Neural cell (in vitro differentiated cells): ENCODE measurements around the gene AMFR. TPM values are rescaled to one million over a fixed set of nuclear protein-coding genes. Genes with fewer than 3 reads are reported as not detected.

Experiments used
- H2AFZ ChIP-seq: fragments of 200-600, 300-800 bp; sonication (generic), shearing (Covaris generic); 2 replicates; pipeline ENCODE4 v1.6.0; 2014; ENCODE audit warnings: low read depth, mild to moderate bottlenecking, antibody characterized with exemption, low read length, moderate library complexity
- H3F3A ChIP-seq: fragments of 200-600 bp; shearing (Covaris generic); 2 replicates; pipeline ENCODE4 v1.6.1; 2016; ENCODE audit warnings: mild to moderate bottlenecking, moderate library complexity, mixed read lengths, antibody characterized with exemption, low read length; ENCODE audit not compliant: insufficient read depth, poor library complexity, severe bottlenecking
- H3K27ac ChIP-seq: fragments of 200-600, 300-800 bp; sonication (generic), shearing (Covaris generic); 2 replicates; pipeline ENCODE4 v1.5.1; 2014; ENCODE audit warnings: mild to moderate bottlenecking, low read length, moderate library complexity
- H3K27me3 ChIP-seq: fragments of 300-800, 200-600 bp; sonication (generic), shearing (Covaris generic); 2 replicates; pipeline ENCODE4 v1.6.0; 2014; ENCODE audit warnings: mild to moderate bottlenecking, low read depth, low read length, moderate library complexity; ENCODE audit not compliant: insufficient read depth
- H3K36me3 ChIP-seq: fragments of 300-800, 200-600 bp; sonication (generic), shearing (Covaris generic); 2 replicates; pipeline ENCODE4 v1.5.1; 2014; ENCODE audit warnings: mild to moderate bottlenecking, antibody characterized with exemption, low read length, moderate library complexity; ENCODE audit not compliant: insufficient read depth
- H3K4me2 ChIP-seq: fragments of 300-800, 200-600 bp; sonication (generic), shearing (Covaris generic); 2 replicates; pipeline ENCODE4 v1.6.0; 2014; ENCODE audit warnings: mild to moderate bottlenecking, low read length
- H3K4me3 ChIP-seq: fragments of 300-800, 200-600 bp; sonication (generic), shearing (Covaris generic); 2 replicates; pipeline ENCODE4 v1.5.1; 2014; ENCODE audit warnings: mild to moderate bottlenecking, low read length, moderate library complexity
- H3K79me2 ChIP-seq: fragments of 200-600 bp; shearing (Covaris generic); replicated peaks from 2 replicates; pipeline ENCODE4 v1.6.0; 2014; ENCODE audit warnings: mild to moderate bottlenecking, low read length, moderate library complexity; ENCODE audit not compliant: insufficient read depth
- H3K9ac ChIP-seq: fragments of 300-800, 200-600 bp; sonication (generic), shearing (Covaris generic); 2 replicates; pipeline ENCODE4 v1.6.1; 2016; ENCODE audit warnings: mild to moderate bottlenecking, low read length, mixed read lengths
- H3K9me2 ChIP-seq: fragments of 200-600 bp; shearing (Covaris generic); 2 replicates; pipeline ENCODE4 v1.6.1; 2016; ENCODE audit warnings: mild to moderate bottlenecking, low read length, mixed read lengths; ENCODE audit not compliant: insufficient read depth
- H3K9me3 ChIP-seq: fragments of 200-600, 300-800 bp; sonication (generic), shearing (Covaris generic); 2 replicates; pipeline ENCODE4 v1.6.1; 2016; ENCODE audit warnings: mild to moderate bottlenecking, mixed run types, low read length, moderate library complexity, mixed read lengths
- H4K20me1 ChIP-seq: fragments of 200-600 bp; shearing (Covaris generic); 2 replicates; pipeline ENCODE4 v1.6.1; 2016; ENCODE audit warnings: mild to moderate bottlenecking, mixed run types; ENCODE audit not compliant: insufficient read depth
- CTCF ChIP-seq: fragments of 450-650 bp; IDR thresholded peaks from 2 replicates; pipeline ENCODE4 v1.5.1; 2014; ENCODE audit warnings: antibody characterized with exemption, mild to moderate bottlenecking, moderate library complexity; ENCODE audit not compliant: poor library complexity, severe bottlenecking
- EP300 ChIP-seq: fragments of 450-650 bp; conservative IDR thresholded peaks from 2 replicates; pipeline ENCODE4 v1.6.1; 2014; ENCODE audit warnings: antibody characterized with exemption, mild to moderate bottlenecking, moderate library complexity; ENCODE audit not compliant: poor library complexity, severe bottlenecking
- EZH2 ChIP-seq: fragments of 200-600, 300-800 bp; shearing (Covaris generic), sonication (generic); IDR thresholded peaks from 2 replicates; pipeline ENCODE4 v1.6.1; 2014; ENCODE audit warnings: antibody characterized with exemption, low read length, borderline replicate concordance, mild to moderate bottlenecking; ENCODE audit not compliant: insufficient read depth, poor library complexity, severe bottlenecking
- MXI1 ChIP-seq: fragments of 450-650 bp; conservative IDR thresholded peaks from 2 replicates; pipeline ENCODE4 v1.6.1; 2014; ENCODE audit warnings: antibody characterized with exemption, mild to moderate bottlenecking; ENCODE audit not compliant: poor library complexity, severe bottlenecking
- POLR2AphosphoS5 ChIP-seq: IDR thresholded peaks from 2 replicates; pipeline ENCODE4 v1.6.1; 2012
- RAD21 ChIP-seq: fragments of 450-650 bp; conservative IDR thresholded peaks from 2 replicates; pipeline ENCODE4 v1.6.1; 2014; ENCODE audit warnings: antibody characterized with exemption, mild to moderate bottlenecking, moderate library complexity
- REST ChIP-seq: IDR thresholded peaks from 2 replicates; pipeline ENCODE4 v1.6.1; 2012; ENCODE audit warnings: borderline replicate concordance
- SMC3 ChIP-seq: fragments of 450-650 bp; conservative IDR thresholded peaks from 2 replicates; pipeline ENCODE4 v1.6.1; 2014; ENCODE audit warnings: antibody characterized with exemption, mild to moderate bottlenecking, moderate library complexity; ENCODE audit not compliant: poor library complexity
- TAF1 ChIP-seq: IDR thresholded peaks from 2 replicates; pipeline ENCODE4 v1.6.1; 2012; ENCODE audit warnings: low read depth
- polyA plus RNA-seq: library from polyadenylated mRNA; depleted of rRNA; stranded (reverse); fragments of >200 nt; gene quantifications from 2 replicates; pipeline ENCODE4 v1.2.3, GENCODE V29; 2014

AMFR gene
- polyA plus RNA-seq, 1 donor from 2014 or later: 101 TPM

- Histone ChIP-seq H3K79me2 (no peaks in the 10 kb centered on the region), H3K9me3 (no peaks in the 10 kb centered on the region), H3K36me3 (peaks cover 6% of the 10 kb centered on the region), H3K4me3 (no peak overlapping the region), H4K20me1 (no peaks in the 10 kb centered on the region), H3K4me2 (no peak overlapping the region), H2AFZ (no peak overlapping the region), H3K9me2 (no peaks in the 10 kb centered on the region), H3K9ac (no peak overlapping the region), H3K27me3 (no peaks in the 10 kb centered on the region), H3K27ac (no peak overlapping the region), H3F3A (no peaks in the 10 kb centered on the region)
- TF ChIP-seq POLR2AphosphoS5 (no peak), MXI1 (no peak), EZH2 (no peak), TAF1 (no peak), CTCF (no peak), EP300 (no peak), RAD21 (no peak), REST (no peak), SMC3 (no peak)
These were observed 10.9 kb upstream of the AMFR start for GRCh38 chr16:56436258-56436657.

- Histone ChIP-seq H3K36me3 (no peaks in the 10 kb centered on the region), H3K9ac (no peak overlapping the region), H3K27me3 (no peaks in the 10 kb centered on the region), H3K9me2 (no peaks in the 10 kb centered on the region), H3K79me2 (peaks cover 2% of the 10 kb centered on the region), H2AFZ (no peak overlapping the region), H3K4me2 (no peak overlapping the region), H3K4me3 (no peak overlapping the region), H3K27ac (no peak overlapping the region), H3F3A (no peaks in the 10 kb centered on the region), H4K20me1 (peaks cover 5% of the 10 kb centered on the region), H3K9me3 (no peaks in the 10 kb centered on the region)
- TF ChIP-seq EZH2 (no peak), TAF1 (no peak), POLR2AphosphoS5 (no peak), MXI1 (no peak), CTCF (no peak), EP300 (no peak), REST (no peak), RAD21 (no peak)
These were observed 2.7 kb upstream of the AMFR start for GRCh38 chr16:56428091-56428490.
